Brain pericyte (primary cell): ENCODE results near the gene TEAD3.

Experiments used
- DNase-seq: peaks from one replicate; pipeline ENCODE4 v3.0.0-alpha.2; 2012; ENCODE audit warnings: low read depth, low spot score

Gene TEAD3

DNA sequence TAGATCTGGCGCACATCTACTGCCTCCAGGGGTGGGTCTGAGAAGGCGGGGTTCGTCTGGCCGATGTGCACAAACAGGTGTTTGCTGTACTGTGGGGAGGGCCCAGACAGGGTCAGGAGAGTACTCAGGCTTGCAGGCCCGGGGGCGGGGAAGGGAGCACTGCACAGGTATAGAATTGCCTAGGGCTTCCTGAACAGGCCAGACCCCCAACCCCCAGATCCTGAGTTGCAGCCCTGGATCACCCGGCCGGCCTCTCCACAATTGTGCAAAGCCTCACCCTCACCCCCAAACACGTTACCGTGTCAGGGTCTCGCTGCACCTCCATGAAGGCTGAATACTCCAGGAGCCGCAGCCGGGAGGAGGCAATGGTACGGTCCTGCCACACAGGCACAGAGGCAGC is 20.9 kb downstream of the TEAD3 start:
- no peak for DNase-seq

DNA sequence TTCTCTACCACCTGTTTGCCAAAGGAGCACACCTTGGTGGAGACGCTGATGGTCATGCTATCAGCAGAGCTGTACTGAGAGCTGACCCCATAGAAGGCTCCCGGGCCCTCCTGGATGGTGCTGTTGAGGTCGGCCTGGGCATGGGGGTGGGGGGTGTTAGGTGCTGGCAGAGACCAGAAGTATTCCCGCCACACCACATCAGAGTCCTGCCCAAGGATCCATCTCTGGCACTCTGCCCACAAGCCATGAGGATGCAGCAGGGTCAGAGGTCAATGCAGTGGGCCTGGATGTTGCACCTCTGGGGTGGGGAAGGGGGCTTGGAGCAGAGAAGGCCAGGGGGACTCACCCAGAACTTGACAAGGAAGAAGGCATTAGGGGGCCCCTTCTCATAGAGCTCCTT is 21.3 kb downstream of the TEAD3 start:
- DNase-seq = no peak

DNA sequence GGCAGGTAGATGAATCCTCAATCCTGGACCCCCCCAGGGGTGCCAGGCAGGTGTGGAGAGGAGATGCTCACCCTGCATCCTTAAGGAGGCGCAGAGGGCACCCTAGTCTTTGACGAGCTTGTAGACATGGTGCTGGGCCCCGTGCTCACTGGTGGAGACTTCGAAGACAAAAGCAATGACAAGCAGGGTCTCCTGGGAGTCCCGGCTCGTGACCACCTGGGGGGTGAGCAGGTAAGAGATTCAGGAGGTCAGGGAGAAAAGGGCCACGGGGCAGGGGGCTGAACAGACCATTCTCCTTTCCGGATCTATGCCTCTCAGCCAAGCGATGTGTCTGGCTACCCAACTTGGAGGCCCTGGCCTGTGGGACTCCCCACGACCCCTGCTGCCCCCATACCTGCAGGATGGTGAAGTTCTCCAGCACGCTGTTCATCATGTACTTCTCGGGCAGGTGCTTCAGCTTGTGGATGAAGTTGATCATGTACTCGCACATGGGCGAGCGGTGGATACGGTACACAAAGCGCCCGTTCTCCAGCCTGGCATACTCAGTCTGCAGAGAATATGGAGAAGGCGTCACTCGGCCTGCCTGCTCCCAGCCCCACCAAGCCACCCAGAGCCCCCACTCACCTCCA is 21.8 kb downstream of the TEAD3 start:
- DNase-seq = no peak

DNA sequence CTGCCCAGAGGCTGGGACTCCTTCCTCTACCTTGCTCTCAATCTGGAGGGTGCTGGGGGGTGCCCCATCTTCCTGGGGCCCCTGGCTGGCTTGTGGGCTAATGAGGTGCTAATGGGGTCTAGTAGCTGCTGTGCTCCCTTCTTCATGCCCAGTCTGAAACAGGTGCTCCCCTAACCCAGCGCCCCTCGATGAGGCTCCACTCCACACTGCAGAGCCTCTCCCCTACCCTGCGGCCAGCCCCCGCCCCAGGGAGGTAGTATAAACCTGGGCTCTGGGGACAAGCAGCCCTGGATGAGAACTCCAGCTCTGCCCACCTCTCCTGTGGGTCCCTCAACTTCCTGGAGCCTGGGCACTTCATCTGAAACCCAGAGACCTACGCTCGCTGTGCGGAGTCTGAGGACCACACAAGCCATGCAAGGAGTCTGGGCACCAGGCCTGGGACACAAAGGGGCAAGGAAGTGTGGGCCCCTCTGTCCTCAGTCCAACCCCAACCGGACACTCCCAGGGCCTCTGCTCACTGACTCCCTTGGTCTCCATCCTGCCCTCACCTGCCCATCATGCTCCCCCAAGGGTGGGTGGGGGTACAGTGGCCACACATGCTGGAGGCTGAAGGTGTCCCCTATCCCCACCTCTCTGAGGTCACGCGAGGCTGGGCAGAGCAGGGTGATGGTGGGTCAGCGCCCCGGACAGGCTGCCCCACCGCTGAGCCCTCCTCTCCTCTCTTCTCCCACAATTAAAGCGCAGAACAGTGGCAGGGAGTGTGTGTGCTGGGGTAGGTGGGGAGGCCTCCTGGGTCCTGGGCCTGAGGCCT is 22.5 kb downstream of the TEAD3 start:
- no peak for DNase-seq

DNA sequence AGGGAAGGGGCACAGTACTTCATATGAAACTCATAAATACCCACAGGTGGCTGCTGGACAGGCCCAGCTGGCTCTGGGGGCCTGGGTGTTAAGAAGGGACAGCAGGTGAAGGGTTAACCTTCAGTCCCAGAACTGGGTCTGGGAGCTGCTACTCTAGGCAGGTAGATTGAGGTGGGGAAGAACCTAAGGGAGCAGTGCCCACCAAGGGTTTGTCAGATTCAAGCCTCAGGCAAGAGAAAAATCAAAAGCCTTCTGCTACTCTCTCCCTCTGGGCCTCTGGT is 23.1 kb downstream of the TEAD3 start:
- DNase-seq = no peak

DNA sequence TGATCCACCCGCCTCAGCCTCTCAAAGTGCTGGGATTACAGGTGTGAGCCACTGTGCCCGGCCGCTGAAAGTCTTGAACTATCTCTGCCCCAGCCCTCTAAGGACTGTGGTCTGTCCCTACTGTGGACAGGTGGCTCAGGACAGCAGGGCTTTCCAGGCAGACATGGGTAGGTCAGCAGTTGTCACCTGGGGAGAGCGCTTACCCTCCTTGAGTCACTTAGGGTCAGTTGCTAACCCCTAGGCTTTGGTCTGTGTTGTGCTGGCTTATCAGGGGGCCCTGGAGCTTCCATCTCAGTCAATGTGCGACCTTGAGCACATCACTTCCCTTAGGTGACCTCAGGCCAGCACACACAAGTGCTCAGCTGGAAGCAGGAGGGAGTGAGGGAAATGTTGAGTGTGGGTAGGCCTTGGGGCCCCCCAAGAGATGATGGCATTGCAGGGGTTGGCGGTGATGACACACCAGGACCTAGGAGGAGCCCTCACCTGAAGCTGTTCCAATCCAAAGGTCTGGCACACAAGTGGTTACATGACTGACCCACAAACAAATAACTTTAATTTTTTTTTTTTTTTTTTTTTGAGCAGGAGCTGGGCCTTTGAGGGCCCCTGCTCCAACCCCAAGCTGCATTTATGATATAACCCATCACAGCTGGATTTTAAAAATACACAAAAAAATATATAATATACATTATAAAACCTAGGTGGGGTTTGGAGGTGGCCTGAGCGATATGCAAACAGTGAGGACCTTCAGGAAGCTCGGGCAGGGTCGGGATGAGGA is 23.6 kb downstream of the TEAD3 start:
- no peak for DNase-seq

DNA sequence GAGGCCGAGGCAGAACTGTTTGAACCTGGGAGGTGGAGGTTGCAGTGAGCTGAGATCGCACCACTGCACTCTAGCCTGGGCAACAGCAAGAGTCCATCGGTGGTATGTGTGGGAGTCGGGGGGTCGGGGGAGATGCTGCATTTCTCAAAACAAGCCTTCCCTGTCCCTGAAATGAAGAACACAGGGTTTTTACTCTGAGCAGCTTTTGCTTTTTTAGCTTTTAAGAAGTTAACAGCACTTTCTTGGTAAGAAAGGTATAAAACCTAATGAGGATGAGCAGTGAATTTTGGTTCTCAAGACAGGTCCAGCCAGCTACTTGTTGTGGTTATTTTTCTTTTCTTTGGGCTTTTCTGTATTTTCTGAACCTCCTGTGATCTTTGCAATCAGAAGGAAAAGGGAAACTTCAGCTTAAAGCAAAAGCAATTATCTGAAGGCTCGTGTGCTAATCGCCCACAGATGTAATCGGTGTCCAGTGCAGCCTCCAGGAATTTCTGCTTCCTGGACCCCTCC is 25.0 kb downstream of the TEAD3 start:
- DNase-seq = no peak

DNA sequence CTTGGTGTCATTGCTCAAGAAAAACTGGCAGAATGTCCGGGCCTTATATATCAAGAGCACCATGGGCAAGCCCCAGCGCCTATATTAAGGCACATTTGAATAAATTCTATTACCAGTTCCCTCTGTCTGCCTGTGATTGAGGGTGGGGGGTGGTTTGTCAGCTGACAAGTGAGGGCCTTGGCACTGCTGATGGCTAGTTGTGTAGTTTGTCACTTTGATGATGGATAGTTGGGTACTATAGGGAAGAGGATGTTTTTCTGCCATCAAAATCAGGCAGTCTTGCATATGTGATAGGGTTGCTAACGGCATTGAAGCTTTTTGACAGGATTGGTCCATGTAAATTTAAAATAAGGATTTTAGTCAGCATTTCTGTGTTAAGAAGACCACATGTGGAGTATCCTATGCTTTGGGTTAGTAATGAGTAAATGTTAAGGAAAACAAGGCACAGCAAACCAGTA is 26.2 kb downstream of the TEAD3 start:
- no peak for DNase-seq

DNA sequence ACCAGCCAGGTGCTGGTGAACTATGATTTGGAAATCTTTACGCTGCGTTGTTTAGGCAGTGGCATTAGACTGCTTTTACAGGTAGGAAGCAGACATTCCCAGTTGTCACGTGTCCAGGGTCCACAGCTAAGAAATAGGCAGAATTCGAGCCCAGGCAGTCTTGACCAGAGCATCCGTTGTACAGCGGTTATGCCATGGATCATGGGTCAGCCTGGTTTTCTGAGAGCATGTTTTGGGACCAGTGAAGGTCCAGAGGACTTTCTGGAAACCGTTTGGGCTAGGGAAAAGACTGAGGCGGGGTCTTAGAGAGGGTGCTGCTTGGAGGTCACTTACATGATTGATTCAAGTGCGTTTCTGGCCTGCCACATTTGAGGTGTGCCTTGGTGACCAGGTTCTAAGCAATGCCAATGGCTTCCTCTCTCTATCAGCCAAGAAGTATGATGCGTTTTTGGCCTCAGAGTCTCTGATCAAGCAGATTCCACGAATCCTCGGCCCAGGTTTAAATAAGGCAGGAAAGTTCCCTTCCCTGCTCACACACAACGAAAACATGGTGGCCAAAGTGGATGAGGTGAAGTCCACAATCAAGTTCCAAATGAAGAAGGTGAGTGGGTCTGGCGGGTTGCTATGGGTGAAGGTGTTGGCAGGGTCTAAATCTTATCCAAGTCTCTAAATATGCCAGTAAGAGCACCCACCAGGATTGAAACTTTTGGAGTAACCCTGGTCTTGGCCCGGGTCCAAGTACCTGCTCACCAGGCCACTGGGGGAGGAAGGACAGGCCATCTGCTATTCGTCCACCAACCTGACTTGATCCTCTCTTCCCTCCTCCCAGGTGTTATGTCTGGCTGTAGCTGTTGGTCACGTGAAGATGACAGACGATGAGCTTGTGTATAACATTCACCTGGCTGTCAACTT is 26.9 kb downstream of the TEAD3 start:
- no peak for DNase-seq

DNA sequence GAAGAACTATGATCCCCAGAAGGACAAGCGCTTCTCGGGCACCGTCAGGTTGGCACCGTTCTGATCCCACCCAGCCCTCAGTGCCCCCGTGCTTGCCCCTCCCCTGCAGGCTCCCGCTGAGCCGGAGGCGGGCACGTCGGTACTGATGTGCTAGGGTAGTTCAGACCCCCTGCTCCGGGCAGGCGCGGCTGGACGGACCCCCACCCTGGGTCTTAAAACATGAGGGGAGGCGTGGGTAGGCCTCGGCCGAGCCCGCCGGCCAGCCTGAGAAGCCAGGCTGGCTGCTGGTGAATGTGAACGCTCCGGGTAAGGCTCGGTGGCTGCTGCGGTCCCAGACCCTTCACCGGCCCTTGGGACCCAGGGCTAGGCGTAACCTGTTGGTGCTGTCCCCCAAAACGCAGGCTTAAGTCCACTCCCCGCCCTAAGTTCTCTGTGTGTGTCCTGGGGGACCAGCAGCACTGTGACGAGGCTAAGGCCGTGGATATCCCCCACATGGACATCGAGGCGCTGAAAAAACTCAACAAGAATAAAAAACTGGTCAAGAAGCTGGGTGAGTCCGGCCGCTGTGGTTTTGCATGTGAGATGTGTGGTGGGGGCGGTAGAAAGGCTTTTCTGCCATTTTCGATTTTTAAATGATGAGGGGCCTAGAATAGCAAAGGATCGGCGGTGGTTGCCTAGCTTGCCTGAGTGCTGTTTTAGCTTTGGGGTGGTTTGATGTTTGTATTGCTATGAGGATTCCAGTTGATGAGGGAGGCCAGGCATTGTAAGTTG is 27.7 kb downstream of the TEAD3 start:
- DNase-seq = no peak

DNA sequence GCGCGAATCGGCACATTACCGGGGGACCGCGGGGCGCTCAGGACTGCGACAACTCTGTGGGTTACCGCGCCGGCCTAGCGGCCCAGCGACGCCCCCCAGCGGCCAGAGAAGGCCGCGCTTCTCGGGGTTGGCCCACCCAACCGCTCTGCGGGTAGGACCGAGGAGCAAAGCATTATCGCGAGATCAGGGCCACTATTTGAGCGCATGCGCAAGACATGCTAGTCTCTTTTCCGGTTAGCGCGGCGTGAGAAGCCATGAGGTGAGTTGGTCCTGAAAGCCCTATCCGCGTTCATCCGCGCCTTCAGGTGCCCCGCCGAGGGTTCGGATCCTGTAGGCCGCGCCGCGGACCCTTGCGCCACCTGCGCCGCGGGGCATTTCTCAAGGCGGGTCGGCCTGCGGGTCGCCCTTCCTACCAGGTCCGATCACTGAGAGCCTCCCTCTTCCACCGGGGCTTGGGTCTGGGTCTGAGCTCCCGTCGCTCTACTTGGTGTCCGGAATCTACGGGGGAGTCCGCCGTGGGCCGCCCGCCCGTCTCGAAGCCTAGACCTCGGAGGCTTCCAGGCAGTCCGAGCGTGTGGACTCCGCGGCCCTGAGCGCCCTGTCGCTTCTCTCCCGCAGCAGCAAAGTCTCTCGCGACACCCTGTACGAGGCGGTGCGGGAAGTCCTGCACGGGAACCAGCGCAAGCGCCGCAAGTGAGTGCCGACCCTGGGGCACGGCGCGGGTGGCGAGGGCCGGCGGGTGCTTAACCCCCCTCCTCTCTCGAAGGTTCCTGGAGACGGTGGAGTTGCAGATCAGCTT is 28.5 kb downstream of the TEAD3 start, which contains the start of gene RPL10A:
Gene RPL10A (plus strand): TSS at position 221 of the 799 bp plus-strand sequence. CDS start 34 bp downstream, at position 255.
- DNase-seq = peak; percentile 87

DNA sequence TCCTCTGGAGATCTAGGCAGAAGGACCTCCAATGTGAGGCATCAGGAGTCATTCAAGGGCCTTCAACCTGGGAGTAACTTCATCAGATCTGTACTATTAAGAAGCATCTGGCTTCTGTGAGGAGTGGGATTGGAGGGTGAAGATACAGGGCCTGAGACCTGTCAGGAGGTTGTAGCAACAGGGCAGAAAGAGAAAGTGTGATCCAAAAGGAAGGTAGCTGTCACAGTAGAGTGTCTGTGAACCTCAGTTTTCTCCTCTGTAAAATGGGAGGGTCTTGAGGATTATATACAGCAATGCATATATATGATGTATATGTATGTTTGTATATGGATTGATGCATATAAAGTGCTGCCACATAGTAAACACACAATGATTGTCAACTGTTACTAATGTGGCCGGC is 31.2 kb downstream of the TEAD3 start:
- no peak for DNase-seq

DNA sequence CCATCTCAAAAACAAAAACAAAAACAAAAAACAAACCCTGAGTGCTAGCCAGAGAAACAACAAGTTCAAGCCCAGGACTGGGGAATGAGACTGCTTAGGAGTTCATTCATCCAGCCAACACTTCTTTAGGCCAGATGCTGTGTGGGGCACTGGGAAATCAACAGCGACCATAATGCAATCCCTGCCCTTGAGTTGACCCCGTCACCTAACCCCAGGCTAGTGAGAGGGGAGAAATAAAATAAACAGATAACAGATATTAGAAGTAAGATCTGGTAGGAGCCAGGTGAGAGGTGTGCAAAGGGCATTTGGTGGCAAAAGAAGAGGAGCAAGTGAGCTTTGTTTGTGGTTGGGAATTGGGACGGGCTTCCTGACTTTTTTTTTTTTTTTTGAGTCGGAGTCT is 33.6 kb downstream of the TEAD3 start:
- no peak for DNase-seq

DNA sequence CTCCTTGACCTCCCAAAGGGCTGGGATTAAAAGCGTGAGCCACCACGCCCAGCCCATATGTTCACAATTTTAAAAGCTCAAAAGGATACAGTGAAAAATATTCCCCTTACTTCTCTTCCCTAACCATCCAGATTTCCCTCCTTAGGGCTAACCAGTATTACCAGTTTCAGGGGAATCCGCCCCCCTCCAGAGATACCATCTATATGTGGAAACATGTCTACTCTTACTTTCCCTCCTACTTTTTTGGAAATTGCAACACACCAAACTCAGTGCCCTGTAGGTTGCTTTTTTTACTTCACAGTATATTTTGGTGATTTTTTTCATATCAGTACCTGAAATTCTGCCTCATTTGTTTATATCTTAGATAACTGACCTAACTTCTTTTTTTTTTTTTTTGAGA is 35.6 kb downstream of the TEAD3 start:
- no peak for DNase-seq

DNA sequence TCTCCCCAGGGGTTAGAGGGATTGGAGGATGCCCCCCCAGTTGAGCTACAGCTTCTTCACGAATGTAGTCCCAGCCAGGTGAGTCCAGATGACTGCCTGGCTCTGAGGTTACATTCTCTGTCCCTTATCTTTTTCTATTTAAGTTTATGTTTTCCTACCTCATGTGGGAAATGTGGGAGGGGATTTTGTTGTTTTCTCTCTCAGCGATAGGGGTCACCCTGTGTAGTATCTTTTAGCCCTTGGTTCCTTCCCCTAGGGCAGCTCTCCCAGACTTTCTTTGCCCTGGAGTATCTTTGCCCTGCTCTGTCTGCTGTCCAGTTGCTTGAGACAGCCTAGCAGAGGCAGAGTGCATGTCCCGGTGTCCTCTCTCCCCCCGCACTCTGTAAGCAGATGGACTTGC is 39.0 kb downstream of the TEAD3 start:
- no peak for DNase-seq

DNA sequence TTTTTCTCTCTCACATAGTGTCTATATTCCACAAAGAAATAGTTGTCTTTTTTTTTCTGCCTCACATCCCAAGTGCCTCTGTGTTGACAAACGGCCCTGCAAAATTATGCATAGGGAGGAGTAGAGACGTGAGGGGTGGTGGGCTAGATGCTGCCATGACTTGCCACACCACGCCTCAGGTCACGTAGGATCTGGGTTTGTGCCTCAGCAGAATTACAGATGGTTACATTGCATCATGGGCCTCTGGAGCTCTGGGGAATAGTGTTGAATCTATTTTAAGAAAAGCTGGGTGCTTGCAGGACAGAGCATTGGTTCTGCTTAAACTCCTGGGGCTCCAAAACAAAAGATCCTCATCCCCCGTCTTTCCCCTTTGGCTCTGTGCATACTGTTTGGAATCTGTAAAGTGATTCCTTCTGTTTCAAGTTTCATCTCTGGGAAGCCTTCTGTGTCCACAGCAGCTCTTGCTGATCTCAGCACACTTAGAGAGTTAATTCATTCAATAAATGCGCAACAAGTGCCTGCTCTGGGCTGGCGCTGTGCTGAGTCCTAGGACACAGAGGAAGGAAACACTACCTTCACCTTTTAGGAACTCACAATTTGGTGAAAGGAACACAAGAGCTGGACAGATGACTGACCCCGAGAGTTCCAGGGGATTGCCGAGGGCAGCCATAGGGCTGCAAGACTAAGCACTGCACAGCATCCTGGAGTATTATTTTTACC is 42.3 kb downstream of the TEAD3 start:
- DNase-seq = no peak

DNA sequence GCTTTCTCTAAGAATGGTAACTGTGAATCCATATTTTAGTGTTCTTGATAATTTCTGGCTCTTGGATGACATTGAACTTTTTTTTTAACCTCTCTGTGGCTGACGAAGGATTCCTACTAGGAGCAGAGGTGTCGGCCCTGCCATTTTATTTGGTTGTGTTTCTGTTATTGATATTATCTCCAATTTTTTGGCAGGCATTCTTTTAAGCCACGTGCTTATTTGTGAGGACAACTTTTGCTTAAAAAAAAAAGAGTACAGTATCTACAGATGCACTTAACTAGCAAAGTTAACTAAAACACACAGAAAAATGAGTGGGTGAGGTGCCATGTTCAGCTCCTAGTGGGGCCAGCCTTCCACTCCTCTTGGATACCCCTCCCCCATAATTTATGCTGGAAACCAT is 43.6 kb downstream of the TEAD3 start:
- DNase-seq = no peak

DNA sequence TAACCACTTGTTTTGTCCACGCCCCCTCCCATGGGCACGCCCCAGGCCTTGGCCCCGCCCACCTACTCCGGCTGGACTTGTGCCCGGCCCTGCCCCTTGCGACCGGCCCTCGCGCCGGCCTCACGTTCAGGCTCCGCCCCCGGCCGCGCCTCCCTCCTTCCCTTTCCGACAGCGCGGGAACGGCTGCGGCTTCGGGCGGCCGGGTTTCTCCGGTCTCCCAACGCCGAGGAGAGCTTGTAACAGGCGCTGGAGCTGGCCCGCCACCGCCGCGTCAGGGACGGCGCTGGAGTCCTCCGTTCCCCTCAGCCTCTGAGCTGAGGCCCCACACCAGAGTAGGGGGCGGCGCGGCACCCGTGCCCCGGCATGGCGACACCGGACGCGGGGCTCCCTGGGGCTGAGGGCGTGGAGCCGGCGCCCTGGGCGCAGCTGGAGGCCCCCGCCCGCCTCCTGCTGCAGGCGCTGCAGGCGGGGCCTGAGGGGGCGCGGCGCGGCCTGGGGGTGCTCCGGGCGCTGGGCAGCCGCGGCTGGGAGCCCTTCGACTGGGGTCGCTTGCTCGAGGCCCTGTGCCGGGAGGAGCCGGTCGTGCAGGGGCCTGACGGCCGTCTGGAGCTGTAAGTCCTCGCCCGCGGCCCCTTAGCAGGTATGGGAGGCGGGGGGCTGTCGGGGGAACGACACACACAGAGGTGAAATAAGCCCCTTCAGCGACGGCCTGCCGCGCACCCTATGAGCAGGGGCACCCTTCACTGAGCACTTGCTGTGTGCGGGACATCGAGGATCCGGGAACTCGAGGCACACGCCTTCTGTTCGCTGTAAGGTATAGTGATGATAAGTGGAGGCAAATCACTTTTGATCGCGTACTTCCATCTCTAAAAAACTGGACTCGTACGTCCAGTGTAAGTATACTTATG is 44.4 kb downstream of the TEAD3 start, which contains the start of gene FANCE:
Gene FANCE (plus strand): TSS at position 156 of the 908 bp plus-strand sequence. CDS start 208 bp downstream, at position 364.
- peak; percentile 81 for DNase-seq
